CMK (cell line): ENCODE measurements around the gene KIF5A.

Source experiments
- DNase-seq: peaks from one replicate; pipeline ENCODE4 v3.0.0-alpha.2; 2010; ENCODE audit warnings: low read depth

The KIF5A gene

DNA sequence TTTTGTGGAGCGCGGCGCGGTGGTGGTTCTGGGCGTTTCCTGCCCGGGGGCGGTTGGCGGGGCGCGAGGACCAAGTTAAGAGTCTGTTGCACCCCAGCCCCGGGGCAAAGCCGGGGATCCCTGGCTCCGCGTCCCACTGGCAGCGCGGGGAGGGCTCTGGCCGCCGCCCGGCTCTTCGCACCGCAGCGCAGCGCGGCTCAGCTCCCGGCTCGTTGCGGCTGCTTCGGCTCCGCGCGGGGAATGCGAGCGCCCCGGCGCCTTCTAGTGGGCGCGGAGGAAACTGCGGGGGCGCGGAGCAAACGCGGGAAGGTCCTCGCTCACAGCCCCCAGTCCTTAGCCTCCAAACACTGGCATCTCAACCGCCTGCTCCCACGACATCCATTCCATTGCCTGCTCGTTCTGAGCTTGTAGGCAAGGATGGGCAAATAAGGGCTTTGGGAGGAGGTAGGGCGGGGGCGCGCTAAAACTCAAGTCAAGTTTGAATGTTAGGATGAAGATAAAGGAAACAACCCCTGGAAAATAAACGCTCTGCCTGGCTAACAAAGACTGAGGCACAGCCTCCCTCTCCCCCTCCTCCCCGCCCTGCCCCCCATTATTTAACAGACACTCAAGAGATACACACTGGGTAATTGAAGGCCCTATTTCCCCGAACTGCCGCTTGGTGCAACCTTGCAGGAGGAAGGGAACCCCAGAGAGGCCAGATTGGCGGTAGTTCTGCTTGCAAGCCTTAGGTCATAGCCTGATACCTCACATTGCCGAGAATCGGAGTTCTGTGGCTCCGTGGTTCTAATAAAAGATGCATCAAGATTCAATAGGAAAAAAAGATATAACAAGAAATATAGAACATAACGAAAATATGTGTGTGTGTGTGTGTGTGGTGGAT, 83.4 kb downstream of the KIF5A start, which contains the start of gene B4GALNT1:
Gene B4GALNT1, minus strand, starts transcription at position 244 of the 883 bp plus-strand sequence. CDS start 1,069 bp downstream, outside the sequence.
- no peak for DNase-seq
